Measurements from ENCODE around the gene RFT1.

DNA sequence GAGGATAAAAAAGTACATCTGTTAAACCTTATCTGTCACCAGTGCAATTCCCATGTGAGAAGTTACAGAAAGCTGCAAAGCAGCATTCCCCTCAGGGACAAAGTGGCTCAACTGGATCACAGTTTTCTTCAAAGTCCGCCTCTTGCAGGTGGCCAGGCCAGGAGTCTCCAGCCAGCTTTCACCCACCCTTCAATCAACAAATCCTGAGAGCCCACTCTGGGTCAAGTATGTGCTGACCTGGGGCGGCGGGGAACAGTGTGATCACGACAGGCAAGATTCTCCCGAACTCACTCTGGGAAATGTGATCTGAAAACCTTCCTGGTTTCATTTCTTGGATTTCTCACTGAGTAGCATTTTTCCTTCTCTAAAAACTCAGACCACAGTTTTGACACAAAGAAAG, 39.2 kb downstream of the RFT1 start:
- TF ChIP-seq CTCF (IDR thresholded peaks at IDR 0.05; ENCODE audit: insufficient read depth, low read length, poor library complexity, severe bottlenecking) (no peak), EZH2phosphoT487 (conservative IDR thresholded peaks at IDR 0.05; ENCODE audit: low read length) (no peak)
